Brain microvascular endothelial cell (primary cell): ENCODE measurements around the gene TPRG1.

ENCODE experiments used
- DNase-seq: peaks from one replicate; pipeline ENCODE4 v3.0.0-alpha.2; 2020
- H3K27ac ChIP-seq: fragments of 250-450 bp; sonication (Bioruptor Pico); 2 replicates; pipeline ENCODE4 v1.5.1; 2020; ENCODE audit warnings: mild to moderate bottlenecking, moderate library complexity
- H3K27me3 ChIP-seq: fragments of 250-450 bp; sonication (Bioruptor Pico); replicated peaks from 2 replicates; pipeline ENCODE4 v1.5.1; 2020; ENCODE audit warnings: mild to moderate bottlenecking
- H3K36me3 ChIP-seq: fragments of 250-450 bp; sonication (Bioruptor Pico); replicated peaks from 2 replicates; pipeline ENCODE4 v1.5.1; 2020; ENCODE audit warnings: mild to moderate bottlenecking
- H3K4me3 ChIP-seq: 2 replicates; pipeline ENCODE4 v1.5.1; 2011; ENCODE audit warnings: low read depth, mild to moderate bottlenecking, control low read depth, low read length, moderate library complexity
- CTCF ChIP-seq: IDR thresholded peaks from 2 replicates; pipeline ENCODE4 v1.5.1; 2011; ENCODE audit warnings: low read depth, mild to moderate bottlenecking, moderate library complexity, low read length, control low read depth, inconsistent platforms; ENCODE audit errors: missing control alignments
- in situ Hi-C: cut with HindIII; loops from 2 replicates; pipeline ENCODE4 v1.10.0; 2017; ENCODE audit warnings: low sequenced_read_pairs, low pct_ligation_motif_present

The TPRG1 gene

GRCh38 chr3:189167027-189167766 is 4.6 kb upstream of the TPRG1 start:
- in situ Hi-C loops, result no loop called here
- Histone ChIP-seq H3K27ac (no peak overlapping the region), H3K4me3 (no peak overlapping the region), H3K27me3 (no peaks in the 10 kb centered on the region), H3K36me3 (no peaks in the 10 kb centered on the region)
- no peak for TF ChIP-seq CTCF
- DNase-seq, result no peak

GRCh38 chr3:189168711-189169110 is 3.1 kb upstream of the TPRG1 start:
- in situ Hi-C loops, result no loop called here
- no peak for DNase-seq
- no peak for TF ChIP-seq CTCF
- H3K4me3 ChIP-seq, result no peak overlapping the region
- H3K27me3 ChIP-seq, result no peaks in the 10 kb centered on the region
- no peaks in the 10 kb centered on the region for H3K36me3 ChIP-seq
- H3K27ac ChIP-seq, result no peak overlapping the region

- peak; percentile 19 for TF ChIP-seq CTCF
- H3K36me3 ChIP-seq, result no peaks in the 10 kb centered on the region
- no peak for DNase-seq
- no peak overlapping the region for H3K27ac ChIP-seq
- no peak overlapping the region for H3K4me3 ChIP-seq
- in situ Hi-C loops, result no loop called here
- H3K27me3 ChIP-seq, result no peaks in the 10 kb centered on the region
These were observed 2.0 kb upstream of the TPRG1 start for GRCh38 chr3:189169728-189170127.

- Histone ChIP-seq H3K27me3 (no peaks in the 10 kb centered on the region), H3K36me3 (no peaks in the 10 kb centered on the region), H3K4me3 (no peak overlapping the region), H3K27ac (no peak overlapping the region)
- in situ Hi-C loops, result no loop called here
- no peak for TF ChIP-seq CTCF
- no peak for DNase-seq
These were observed 1.2 kb upstream of the TPRG1 start for GRCh38 chr3:189170559-189170958.

- Histone ChIP-seq H3K27ac (no peak overlapping the region), H3K27me3 (no peaks in the 10 kb centered on the region), H3K4me3 (no peak overlapping the region), H3K36me3 (no peaks in the 10 kb centered on the region)
- TF ChIP-seq CTCF, result no peak
- in situ Hi-C loops, result no loop called here
- DNase-seq, result no peak
These were observed 1.1 kb downstream of the TPRG1 start for GRCh38 chr3:189172668-189173419.
